NCI-H510A treated with DMSO at 0.1 percent for 48 hours (cell line): ENCODE results near the gene OSM.
"Not testable (repeated sequence)": the region's sequence is repeated elsewhere in the genome, so short reads cannot be mapped to it uniquely, and the experiment has no call there.

Experiments
- DNase-seq: peaks from one replicate; lab custom pipeline; 2025; lab: John Stamatoyannopoulos, UW

OSM gene

DNA sequence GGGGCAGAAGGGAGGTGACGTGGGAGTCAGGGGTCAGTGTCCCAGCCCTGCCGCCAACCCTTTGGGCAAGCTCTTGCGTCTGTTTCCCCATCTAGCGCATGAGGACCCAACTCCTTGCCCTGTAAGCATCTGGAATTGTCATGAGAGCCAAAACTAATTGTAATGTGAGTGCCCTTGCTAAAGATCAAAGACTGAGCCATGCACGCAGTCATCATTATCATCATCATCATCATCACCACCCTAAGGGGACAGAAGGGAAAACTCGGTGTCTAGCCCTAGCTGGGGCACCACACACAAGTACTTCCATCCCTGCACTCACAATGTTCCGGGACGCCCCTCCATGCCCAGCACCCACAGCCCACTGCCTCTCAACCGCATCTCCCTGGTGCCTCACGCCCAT is 22.6 kb downstream of the OSM start:
- no peak for DNase-seq

DNA sequence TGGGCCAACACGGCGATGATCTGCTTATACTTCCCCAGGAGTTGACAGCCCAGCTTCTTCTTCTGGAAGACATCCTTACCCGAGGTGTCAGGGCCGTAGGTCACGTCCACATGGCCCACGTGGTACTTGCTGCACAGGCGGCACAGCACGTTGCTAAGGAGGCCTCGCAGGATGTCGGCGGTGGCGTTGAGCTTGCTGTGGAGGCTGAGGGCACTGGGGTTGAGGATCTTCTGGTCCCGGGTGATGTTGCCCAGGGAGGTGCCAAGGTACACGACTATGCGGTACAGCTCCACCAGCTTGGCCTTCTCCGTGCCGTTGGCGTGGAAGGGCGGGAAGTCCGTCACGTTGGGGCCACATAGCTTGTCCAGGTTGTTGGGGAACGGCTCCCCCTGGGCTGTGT is 23.0 kb downstream of the OSM start:
- DNase-seq = no peak

DNA sequence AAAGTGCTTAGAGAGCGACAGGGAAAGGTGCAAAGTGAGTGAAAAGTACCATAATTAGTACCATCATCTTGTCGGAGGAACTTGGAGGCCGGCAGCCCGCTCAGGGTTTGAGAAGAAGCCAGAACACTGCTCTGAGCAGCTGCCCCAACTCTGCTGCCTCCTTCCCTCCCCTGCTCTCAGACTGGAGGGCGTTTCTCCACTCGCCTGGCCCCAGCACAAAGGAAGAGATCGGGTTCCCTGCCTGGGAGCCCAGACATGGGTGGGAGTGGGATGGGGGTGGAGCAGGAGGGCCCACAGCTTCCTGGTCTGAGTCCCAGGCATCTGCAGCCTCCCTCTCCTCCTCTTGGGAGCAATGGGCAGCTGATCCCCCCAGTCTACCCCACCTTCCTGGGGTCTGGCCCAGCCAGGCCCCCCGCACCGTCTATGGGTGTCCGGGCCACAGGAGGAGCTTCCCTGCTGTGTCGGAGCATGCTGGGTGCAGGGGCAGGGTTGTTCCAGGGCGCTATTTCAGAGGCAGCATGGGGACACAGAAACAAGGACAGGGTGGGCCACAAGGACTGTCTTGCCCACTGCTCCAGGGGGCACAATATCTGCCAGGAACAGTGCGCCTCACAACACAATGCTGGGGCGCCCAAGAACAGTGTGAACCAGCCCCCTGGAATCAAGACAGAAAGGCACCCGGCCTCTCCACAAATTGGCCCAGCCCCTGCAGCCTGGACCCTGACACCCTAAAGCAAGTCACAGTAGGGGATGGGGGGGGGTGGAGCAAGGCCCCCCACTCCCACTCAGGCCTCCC is 24.9 kb downstream of the OSM start:
- DNase-seq = no peak

DNA sequence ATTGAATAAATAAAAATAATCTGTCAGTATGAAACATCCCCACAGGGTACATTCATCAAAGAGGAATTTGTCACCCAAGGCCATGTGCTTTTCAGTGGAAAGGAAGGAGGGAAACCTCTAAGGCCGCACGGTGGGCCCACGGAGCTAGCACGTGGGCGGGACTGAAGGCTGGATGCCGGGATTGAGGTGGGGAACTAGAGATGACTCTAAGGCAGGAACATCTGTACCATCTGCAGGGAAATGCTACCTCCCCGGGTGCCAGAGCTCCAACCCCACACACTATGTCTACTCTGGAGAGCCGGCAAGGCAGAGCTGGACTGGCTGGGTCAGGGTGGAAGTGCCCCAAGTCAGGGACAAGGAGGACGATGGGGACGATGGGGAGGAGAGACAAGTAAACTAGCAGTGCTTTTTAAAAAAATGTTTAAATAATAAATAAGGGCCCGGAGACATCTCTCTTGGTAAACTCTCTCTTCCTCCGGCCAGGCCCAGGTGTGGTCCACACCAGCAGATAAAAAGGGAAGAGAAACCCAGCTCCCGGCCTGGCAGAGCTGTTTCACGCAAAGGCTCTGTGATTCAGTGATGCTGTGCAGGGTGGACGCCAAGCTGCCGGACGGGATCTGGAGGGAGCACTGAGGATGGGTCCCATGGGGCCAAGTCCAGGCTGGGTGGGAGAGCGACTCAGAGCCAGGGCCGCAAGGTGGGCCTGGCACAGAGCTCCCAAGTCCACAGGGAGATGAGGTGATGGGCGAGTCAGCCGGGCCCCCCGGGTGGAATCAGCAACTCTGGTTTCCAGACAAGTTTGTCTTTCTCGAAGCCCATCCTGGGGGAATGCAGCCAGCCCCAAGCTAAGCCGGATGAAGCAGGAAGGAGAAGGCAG is 25.9 kb downstream of the OSM start:
- no peak for DNase-seq

DNA sequence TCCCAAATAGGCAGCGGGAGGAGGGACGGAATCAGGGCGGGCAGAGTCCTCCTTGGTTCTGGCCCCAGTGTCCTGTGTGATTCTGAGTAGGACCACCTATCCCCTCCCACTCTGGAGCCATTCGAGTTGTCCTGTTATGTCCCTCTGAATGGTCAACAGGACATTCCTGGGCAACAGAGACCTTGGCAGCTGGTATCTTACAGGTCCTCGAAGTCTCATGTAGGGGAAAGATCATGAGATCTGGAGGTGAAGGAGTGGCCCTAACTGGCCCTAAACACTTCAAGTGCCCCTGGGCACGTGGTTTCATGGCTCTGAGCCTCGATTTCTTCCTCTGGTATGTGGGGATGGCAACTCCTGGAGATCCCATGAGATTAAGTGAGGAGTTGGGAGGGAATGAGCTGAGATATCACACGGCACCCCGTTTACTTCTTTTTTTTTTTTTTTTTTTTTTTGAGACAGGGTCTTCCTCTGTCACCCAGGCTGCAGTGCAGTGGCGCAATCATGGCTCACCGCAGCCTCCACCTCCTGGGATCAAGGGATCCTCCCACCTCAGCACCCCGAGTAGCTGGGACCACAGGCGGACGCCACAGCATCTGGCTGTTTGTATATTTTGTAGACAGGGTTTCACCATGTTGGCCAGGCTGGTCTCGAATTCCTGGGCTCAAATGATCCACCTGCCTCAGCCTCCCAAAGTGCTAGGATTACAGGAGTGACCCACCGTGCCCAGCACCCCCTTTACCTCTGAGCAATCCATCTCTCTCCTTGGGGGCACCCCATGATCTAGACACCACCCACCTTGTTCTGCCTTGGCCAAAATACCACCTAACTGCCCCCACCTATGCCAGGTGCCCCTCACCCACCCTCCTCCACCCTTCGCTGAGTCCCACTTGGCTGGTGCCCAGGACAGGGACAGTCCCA is 26.9 kb downstream of the OSM start:
- no peak for DNase-seq

DNA sequence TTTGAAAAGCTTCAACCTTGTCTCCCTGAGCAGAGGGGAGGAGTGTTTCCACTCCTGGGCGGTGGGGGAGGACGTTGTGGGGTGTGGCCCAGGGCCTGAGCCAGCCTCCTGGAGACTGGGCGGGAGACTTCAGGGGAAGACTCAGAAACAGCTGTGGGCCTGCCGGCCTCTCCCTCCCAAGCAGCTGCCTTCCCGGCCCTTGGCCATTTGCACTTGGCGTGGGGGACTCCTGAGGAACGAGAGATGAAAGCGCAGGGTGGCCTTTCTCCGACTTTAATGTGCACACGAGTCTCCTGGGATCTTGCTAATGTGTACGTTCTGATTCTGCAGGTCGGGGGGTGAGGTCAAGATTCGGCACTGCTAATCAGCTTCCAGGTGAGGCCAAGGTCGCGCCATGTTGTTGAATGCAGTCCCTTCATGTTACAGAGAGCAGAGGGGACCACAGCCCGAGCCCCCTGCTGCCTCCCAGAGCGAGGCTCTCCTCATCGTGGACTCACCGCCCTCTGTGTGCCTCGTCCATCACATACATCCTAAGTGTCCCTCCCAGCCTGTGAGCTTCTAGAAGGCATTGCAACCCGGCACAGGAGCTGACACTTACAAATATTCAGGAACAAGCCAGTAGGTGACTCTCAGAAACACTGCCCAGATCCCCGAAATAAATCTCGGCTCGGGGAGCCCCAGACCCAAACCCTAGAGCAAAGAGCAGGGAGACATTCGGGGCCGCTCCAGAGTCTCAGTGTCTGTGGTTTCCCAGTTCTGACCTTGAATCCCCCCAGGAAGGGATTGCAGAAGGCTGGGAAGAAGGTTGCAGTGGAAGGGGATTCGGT is 27.8 kb downstream of the OSM start:
- no peak for DNase-seq

DNA sequence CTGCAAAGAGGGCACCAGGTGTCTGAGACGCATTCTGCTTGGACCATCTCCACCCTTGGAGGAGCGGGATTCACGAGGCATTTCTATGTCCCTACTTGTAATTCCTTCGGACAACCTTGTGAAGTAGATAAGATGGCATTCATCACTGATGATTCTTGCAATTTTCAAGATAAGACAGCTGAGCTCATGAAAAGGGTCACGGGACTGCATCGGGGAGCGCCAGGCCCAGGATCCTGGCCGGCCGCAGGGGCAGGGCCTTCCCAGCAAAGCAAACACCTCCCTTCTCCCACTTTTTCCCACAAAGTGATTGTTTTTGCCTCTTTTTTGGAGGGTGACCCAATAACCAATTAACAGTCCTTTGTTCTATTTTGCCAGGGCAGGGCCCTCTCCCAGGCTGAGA is 28.5 kb downstream of the OSM start:
- DNase-seq = no peak

DNA sequence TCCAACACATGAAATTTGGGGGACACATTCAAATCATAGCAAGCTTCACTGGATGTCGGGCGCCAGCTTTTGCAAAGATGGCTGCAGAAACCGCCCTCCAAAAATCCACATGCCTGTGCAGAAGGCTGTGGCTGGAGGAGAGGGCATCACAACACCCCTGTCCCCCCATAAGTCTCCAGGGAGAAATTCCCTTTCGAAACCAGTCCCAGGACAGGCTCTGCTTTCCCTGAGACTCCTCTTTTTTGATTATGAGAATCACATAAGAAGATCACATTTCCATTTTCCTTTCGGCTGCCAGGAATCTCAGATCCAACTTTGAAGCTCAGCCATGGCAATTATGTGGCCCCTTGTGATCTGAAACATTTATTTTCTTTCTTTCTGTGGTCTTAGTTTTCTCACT is 29.8 kb downstream of the OSM start:
- DNase-seq = no peak

DNA sequence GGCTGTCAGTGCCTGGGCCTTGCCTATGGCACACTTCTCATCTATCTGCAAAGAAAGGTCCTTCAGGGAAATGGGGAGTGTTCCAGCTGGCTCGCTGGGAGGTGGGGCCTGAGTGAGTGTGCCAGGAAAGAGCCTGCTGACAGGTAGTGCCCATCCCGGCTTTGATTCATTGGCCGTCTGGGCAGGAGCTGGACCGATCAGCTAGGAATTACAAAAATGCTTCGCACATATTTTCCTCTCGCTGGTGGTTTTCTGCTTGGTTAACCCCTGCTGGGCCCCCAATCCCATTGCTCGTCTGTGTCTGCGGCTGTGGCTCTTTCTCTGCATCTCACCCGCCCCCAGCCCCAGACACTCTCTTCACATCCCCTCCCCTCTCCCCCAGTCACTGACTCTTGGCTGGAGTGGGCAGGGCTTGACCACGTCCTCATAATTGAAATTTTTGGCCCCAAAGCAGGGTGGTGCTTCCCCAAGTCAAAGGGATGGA is 30.9 kb downstream of the OSM start:
- DNase-seq = peak; percentile 31

DNA sequence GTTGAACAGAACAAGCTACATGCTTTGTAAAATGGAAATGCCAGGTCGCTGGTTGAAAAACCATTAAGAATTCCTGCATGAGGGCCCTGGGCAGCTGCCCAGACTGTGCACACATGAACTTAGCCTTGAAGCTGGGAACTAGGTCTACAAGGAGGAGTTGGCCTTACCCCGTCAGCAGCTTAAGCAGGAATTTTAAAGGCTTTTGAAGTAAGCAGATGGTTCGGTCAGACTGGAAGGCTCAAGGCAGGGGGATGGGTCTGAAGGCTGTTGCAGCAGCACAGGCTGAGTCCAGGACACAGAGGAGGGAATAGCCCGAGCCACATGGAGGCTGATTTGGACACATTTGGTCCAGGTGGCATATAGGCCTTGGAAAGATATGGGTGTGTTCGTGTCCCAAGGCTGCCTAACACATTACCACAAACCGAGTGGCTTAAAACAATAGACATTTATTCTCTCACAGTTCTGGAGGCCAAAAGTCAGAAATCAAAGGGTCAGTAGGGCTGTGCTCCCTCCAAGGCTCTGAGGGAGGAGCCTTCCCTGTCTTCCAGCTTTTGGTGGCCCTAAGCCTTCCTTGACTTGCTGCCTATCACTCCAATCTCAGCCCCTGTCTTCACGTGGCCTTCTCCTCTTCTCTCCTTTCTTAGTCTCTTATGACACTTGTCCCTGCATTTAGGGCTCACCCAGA is 31.7 kb downstream of the OSM start:
- no peak for DNase-seq

DNA sequence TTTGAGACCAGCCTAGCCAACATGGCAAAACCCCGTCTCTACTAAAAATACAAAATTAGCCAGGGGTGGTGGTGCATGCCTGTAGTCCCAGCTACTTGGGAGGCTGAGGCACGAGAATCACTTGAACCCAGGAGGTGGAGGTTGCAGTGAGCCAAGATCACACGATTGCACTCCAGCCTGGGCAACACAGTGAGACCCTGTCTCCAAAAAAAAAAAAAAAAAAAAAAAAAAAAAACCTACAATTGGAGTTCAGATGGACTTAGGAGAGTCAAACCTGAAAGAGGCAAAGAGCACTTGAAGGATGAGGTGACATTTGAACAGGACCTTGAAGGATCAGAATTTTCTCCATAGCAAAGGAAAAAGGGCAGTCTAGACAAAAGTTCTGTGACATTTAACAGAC is 32.3 kb downstream of the OSM start:
- DNase-seq = not testable (repeated sequence)

DNA sequence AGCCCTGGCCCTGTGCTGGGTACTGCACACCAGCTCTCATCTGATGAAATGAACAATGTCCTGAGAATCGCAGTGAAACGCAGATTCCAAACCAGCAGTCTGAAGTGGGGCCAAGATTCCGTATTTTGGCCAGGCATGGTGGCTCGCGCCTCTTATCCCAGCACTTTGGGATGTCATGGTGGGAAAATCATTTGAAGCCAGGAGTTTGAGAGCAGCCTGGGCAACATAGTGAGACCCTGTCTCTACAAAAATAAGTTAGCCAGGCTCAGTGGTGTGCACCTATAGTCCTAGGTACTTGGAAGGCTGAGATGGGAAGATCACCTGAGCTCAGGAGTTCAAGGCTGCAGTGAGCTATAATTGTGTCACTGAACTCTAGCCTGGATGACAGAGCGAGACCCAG is 33.1 kb downstream of the OSM start:
- no peak for DNase-seq

DNA sequence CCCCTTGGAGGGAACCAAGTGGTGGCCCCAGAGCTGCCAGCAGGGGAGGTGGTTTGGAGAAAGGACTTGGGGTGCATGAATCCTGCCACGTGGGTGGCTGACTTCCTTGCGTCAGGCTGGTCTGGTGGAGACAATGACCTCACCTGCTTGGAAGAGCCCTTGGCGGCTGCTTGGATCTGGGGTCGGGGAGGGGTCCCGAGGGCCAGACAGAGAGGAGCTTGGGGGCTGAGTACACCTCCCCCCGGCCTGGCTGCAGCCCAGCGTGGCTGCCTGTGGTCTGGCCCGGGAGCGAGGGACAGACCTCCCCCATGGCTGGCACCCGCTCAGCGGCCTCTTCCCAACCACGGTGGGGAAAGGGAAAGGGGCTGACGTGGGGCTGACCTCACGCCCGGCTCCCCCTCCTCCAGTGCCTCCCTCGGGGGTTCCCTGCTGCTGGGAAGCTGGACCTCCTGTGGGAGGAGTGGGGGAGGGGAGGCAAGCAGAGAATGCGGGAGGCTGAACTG is 33.9 kb downstream of the OSM start:
- no peak for DNase-seq

DNA sequence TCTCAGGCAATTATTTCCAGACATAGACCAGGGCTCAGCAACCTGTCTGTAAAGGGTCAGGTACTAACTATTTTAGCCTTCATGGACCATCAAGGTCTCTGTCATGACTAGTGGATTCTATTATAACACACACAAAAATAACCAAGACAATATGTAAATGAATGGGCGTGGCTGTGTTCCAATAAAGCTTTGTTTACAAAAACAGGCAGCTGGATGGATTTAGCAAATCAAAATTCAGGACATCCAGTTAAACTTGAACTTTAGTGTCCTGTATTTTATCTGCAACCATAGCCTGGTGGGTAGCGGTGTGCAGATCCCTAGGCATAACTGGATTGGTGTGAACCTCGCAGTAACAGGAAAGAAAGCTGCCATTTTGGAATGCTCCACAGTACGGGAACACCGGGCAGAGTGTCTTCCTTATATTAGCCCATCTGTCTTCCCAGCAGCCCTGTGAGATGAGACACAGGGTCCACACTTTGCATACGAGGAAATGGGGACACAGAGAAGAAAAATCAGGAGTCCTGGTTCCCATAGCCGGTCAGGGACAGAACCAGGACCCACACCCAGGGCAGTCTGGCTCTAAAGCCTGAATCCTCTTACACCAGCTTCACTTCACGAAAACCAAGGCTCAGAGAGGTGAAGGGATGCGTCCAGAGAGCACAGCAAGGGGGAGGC is 35.7 kb downstream of the OSM start:
- no peak for DNase-seq

DNA sequence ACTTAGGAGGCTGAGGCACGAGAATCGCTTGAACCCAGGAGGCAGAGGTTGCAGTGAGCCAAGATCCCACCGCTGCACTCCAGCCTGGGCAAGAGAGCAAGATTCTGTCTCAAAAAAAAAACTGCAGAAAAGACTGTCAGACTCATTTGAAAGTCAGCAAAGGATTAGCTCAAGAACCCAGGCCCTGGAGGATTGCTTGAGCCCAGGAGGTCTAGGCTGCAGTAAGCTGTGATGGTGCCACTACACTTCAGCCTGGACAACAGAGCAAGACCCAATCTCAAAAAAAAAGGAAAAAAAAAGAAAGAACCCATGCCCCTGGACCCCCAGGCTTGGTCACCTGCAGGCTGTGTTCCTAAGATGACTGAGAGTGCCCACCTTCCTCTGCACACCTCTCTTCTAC is 36.3 kb downstream of the OSM start:
- DNase-seq = no peak

DNA sequence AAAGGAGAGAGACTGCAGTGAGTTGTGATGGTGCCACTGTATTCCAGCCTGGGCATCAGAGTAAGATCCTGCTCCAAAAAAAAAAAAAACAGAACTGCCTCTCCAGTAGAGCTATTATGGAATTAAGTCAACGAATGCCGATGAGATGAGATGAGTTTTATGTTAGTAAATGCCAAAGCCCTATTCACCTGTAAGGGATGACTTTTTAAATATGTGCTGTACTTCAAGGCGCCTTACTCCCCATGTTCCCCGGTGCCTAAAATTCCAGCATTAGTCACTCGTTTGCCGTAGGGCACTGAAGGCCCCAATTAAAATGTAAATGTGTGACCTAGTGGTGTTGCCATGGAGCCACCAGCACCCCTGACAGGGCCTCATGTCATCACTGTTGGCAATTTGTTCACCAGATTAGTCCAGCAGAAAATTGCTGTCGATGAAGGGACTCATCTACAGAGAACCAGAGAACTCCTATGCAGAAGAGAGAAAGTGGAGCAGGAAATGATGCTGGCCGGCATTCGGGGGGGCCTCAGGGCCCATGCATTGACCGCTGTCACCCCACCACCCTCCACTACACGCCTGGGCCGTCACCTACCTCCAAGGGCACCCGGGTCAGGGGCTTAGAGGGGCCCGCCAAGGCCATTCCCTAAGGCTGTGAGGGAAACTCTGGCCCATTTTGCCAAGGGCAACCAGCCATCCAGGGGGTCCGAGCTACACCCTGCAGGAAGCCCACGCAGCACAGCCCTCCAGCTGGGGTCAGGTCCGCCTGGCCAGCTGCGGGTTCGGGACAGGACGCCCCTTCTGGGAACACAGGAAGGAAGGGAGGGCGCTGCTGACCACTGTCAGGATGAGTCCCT is 37.9 kb downstream of the OSM start:
- no peak for DNase-seq

DNA sequence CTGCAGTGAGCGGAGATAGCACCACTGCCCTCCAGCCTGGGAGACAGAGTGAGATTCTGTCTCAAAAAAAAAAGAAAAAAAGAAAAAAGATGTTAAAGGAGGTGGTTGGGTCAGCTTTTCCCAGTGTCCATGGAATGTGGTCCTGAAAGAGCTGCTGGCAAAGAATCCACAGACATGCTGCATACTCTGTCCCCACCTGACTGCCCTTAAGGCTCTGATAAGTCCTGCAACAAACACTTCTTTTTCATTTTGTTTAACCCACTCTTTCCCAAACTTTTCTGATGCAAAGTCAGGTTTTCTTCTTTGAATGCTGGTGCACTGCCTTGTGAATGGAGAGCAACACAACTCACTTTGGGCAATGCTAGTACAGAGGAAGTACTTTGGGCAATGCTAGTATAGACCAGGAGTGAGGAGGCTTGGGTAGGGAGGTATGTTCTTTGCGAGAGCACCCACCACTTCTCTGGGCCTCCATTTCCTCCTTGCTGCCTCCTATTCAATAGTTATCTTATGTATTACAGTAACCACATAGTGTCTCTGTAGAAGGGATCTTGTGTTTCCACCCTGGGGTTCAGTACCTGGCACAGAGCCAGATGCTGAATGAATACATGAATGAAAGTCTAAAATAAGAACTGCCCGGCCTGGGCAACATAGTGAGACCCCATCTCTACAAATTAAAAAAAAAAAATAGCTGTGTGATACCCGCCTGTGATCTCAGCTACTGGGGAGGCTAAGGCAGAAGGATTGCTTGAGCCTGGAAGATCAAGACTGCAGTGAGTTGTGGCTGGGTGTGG is 39.0 kb downstream of the OSM start:
- DNase-seq = no peak

DNA sequence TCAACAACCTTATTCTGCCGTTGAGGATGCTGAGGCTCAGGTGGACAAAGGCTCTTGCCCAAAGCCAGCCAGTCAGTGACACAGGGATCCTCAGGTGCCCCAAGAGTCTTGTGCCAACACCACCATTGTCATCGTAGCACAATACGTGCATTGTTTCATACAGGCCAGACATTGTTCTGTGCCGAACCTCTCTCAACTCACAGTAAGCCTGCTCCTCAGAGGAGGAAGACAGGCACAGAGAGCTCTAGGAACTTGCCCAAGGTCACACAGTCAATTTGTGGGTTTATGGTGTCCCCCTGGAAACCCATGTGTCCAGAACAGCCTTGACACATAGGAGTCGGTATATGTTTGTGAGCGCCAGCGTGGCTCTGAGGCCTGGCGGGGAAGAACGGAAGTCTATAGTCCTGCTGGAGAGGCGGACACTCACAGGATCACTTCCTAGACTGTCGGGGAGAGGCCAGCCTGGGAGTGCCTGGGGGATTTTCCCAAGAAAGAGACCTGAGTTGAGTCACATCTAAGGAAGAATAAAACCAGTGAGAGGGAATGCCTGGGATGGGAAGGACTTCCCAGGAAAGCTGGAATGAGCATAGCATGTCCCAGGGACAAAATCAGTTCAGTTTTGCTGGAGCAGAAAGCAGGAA is 40.3 kb downstream of the OSM start:
- DNase-seq = no peak
